ENCODE measurements around the gene RDH12.

DNA sequence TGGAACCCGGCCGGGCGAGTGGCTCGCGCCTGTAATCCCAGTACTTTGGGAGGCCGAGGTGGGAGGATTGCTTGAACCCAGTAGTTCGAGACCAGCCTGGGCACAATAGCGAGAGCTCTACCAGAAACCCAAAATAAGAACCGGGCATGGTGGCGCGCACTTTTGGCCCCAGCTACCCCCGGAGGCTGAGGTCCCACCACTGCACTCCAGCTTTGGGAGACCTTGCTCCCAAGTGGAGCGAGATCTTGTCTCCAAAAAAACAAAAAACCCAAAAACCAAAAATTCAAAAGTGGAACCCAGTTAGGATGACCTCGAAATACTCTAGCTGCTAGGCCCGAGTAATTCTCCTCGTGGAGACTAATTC, 26.5 kb upstream of the RDH12 start:
- TF ChIP-seq POLR2AphosphoS5 (IDR thresholded peaks at IDR 0.05; ENCODE audit: low read depth, low read length) (no peak), POLR2A (IDR thresholded peaks at IDR 0.05; ENCODE audit: low read depth, low read length) (no peak), TAF1 (IDR thresholded peaks at IDR 0.05; ENCODE audit: low read depth, low read length) (no peak), POU2F2 (IDR thresholded peaks at IDR 0.05; ENCODE audit: low read depth, low read length) (no peak), SPI1 (IDR thresholded peaks at IDR 0.05; ENCODE audit: low read depth, low read length) (no peak)

Data from GM12891 (cell line).